Measurements from ENCODE around the gene MAP2K6.

DNA sequence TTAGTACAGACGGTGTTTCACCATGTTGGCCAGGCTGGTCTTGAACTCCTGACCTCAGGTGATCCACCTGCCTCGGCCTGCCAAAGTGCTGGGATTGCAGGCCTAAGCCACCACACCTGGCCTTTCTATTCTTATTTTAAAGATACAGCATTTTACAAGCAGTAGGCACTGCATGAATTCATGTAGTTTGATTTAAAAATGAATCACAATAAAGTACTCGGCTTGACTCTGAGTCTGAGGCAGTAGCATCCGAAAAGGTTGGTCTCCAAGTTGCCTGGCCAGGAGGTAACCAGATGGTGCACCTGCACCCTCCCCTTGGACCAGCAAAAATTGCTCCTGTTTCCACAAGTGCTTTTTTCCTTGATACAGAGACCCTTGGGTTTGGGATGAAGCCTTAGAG is 35.6 kb downstream of the MAP2K6 start:
- no peak for TF ChIP-seq EZH2 (IDR thresholded peaks at IDR 0.05; ENCODE audit: insufficient read depth, poor library complexity, severe bottlenecking)
- TF ChIP-seq EZH2phosphoT487 (IDR thresholded peaks at IDR 0.05; ENCODE audit: insufficient read depth, low read depth) = no peak
